Measurements from ENCODE around the gene CLIP1. TPM values are rescaled to one million over a fixed set of nuclear protein-coding genes. Genes with fewer than 3 reads are reported as not detected.

The CLIP1 gene
- total RNA-seq, 1 donor from 2014 or later: 78.6 TPM

DNA sequence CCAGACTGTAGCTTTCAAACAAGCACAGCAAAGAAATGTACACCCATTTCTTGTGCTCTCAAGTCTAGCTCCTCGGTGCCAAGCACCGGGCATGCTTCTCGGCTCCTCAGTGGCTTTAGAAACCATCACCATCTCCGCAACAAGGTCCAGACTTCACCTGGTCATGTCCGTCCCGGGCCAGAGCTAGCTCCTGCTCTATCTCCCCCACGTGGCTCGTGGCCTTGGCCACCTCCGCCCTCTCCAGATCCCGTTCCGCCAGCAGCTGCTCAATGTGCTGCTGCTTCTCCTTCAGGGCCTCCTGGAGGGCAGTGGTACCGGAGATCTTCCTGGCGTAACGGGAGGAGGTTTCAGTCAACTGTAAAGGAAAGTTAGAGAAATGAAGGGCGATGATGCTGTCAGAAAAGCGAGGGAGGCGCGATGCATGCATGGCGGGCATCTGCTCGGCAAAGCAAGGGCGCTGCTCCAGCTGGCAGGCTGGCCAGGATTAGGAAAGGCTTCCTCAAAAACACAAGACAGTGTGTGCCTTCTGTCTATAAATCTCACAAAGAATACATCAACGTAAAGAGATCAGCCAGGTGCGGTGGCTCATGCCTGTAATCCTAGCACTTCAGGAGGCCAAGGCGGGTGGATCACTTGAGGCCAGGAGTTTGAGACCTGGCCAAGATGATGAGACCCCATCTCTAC is 67.4 kb downstream of the CLIP1 start:
- no peaks in the 10 kb centered on the region for H3K9me3 Mint-ChIP-seq (ENCODE audit: low read depth)
- H3K27me3 Mint-ChIP-seq: no peaks in the 10 kb centered on the region
- TF ChIP-seq CTCF (IDR thresholded peaks at IDR 0.05; ENCODE audit: unreplicated experiment): no peak
- H3K4me3 Mint-ChIP-seq (ENCODE audit: low read depth): no peak overlapping the region
- H3K4me1 Mint-ChIP-seq (ENCODE audit: low read depth): no peaks in the 10 kb centered on the region
- DNase-seq (ENCODE audit: low spot score, unreplicated experiment): no peak
- no peak overlapping the region for H3K27ac Mint-ChIP-seq
- peaks cover 32% of the 10 kb centered on the region for H3K36me3 Mint-ChIP-seq (ENCODE audit: insufficient read depth)

DNA sequence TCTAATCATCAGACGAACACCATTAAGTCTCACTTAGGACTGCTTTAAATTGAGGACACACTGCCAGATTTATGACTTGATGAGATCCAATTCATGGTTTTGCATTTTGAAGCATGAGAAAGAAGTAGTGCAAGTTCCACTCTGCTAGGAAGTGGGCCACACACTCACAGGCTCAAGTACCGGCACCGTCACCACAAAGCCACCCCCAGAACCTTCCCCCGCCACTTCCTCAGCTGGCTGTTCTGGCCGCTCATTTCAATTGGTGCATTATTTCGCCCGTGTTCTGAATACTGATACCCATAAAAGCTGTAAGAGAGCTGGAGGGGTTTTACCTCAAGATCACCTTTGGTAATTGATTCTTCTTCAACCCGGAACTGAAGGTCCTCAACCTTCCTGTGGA is 70.1 kb downstream of the CLIP1 start:
- Mint-ChIP-seq H3K36me3 (ENCODE audit: insufficient read depth) (peaks cover 26% of the 10 kb centered on the region), H3K4me1 (ENCODE audit: low read depth) (peaks cover 3% of the 10 kb centered on the region), H3K4me3 (ENCODE audit: low read depth) (no peak overlapping the region), H3K27ac (no peak overlapping the region), H3K27me3 (no peaks in the 10 kb centered on the region), H3K9me3 (ENCODE audit: low read depth) (no peaks in the 10 kb centered on the region)
- TF ChIP-seq CTCF (IDR thresholded peaks at IDR 0.05; ENCODE audit: unreplicated experiment): no peak
- DNase-seq (ENCODE audit: low spot score, unreplicated experiment): no peak

DNA sequence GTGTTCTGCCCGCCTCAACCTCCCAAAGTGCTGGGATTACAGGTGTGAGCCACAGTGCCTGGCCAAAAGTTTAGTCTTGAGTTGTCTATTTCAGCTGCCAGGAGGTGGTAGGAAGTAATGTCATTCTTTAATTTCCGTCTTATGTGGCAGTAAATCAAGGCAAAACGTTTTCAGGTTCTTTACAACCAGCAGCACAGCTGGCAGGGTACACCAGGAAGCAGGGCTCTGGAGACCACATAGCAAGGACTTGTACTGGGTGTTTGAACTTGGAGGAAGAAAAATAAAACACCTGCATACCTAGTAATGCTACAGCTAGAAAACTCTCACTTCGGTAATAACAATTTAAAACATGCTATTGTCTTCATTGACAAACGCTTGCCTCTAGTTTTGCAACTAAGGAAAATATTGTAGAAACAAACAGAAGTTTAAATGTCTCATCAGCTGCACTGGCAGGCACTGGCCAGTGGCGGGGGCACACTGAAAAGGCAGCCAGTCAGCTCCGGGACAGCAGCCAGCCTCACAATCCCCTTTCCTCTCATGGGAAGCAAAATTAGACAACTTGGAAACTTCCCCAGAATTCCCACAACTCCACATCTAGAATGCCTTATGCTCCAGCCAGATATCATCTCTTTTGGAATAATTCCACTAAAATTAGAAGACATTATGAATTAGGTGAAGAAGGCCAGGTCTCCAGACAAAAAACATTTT is 72.2 kb downstream of the CLIP1 start:
- no peaks in the 10 kb centered on the region for H3K27me3 Mint-ChIP-seq
- TF ChIP-seq CTCF (IDR thresholded peaks at IDR 0.05; ENCODE audit: unreplicated experiment): peak; percentile 12
- H3K4me1 Mint-ChIP-seq (ENCODE audit: low read depth): peaks cover 3% of the 10 kb centered on the region
- H3K4me3 Mint-ChIP-seq (ENCODE audit: low read depth): no peak overlapping the region
- H3K9me3 Mint-ChIP-seq (ENCODE audit: low read depth): no peaks in the 10 kb centered on the region
- no peak overlapping the region for H3K27ac Mint-ChIP-seq
- H3K36me3 Mint-ChIP-seq (ENCODE audit: insufficient read depth): peaks cover 16% of the 10 kb centered on the region
- no peak for DNase-seq (ENCODE audit: low spot score, unreplicated experiment)

DNA sequence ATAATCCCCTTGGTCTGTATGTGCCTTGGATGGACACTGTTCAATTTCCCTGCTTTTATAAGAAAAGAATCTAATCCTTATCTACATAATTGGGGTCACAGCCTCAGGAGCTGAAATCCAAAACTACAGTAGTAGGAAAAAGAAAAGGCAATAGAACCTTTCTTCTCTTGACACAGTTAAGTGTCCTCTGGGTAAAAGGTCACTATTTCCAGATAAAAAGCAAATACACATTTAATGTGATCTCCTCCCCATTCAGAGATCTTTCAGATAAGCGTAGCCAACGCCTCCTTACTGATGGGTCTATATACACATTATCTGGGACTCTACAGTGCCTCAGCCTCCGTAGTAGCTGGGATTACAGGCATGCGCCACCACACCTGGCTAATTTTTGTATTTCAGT is 73.4 kb downstream of the CLIP1 start:
- TF ChIP-seq CTCF (IDR thresholded peaks at IDR 0.05; ENCODE audit: unreplicated experiment): no peak
- H3K4me3 Mint-ChIP-seq (ENCODE audit: low read depth): no peak overlapping the region
- no peak for DNase-seq (ENCODE audit: low spot score, unreplicated experiment)
- no peaks in the 10 kb centered on the region for H3K9me3 Mint-ChIP-seq (ENCODE audit: low read depth)
- peaks cover 7% of the 10 kb centered on the region for H3K36me3 Mint-ChIP-seq (ENCODE audit: insufficient read depth)
- no peaks in the 10 kb centered on the region for H3K27me3 Mint-ChIP-seq
- peak overlapping the region; percentile 47 for H3K27ac Mint-ChIP-seq
- peaks cover 3% of the 10 kb centered on the region for H3K4me1 Mint-ChIP-seq (ENCODE audit: low read depth)

DNA sequence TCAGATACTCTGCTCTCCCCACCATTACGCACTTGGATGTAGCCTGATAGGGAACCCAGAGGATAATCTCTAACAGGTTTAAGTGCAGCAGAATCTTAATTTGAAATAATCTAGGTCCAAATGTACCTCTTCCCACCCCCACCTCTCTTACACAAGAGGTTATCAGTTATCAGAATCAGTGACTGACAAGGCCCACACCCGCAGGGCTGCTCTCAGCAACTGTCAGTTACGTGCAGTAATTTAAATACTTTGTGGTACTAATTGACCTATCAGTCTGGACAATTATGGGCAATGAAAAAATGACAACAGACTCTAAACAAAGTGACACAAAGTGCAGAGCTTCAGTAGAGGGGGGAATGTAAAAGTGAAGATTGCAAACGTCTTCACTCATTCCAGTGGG is 74.0 kb downstream of the CLIP1 start:
- H3K36me3 Mint-ChIP-seq (ENCODE audit: insufficient read depth): peaks cover 8% of the 10 kb centered on the region
- H3K27me3 Mint-ChIP-seq: no peaks in the 10 kb centered on the region
- no peaks in the 10 kb centered on the region for H3K9me3 Mint-ChIP-seq (ENCODE audit: low read depth)
- H3K4me3 Mint-ChIP-seq (ENCODE audit: low read depth): no peak overlapping the region
- no peak for TF ChIP-seq CTCF (IDR thresholded peaks at IDR 0.05; ENCODE audit: unreplicated experiment)
- H3K27ac Mint-ChIP-seq: no peak overlapping the region
- no peak for DNase-seq (ENCODE audit: low spot score, unreplicated experiment)
- peaks cover 3% of the 10 kb centered on the region for H3K4me1 Mint-ChIP-seq (ENCODE audit: low read depth)

Measured in progenitor cell of endocrine pancreas (in vitro differentiated cells).